Measurements from ENCODE around the gene KXD1.

Gene KXD1

GRCh38 chr19:18587962-18588610 lies 30.4 kb downstream of the KXD1 start:
- Histone ChIP-seq H3K4me2 (ENCODE audit: low read length) (peak overlapping the region; percentile 87), H3K36me3 (ENCODE audit: control insufficient read depth in 1 of 2, insufficient read depth in 2 of 2, low read length in 2 of 2) (peaks cover 4 to 6% of the 10 kb centered on the region in 2 experiments), H3K18ac (ENCODE audit: low read length) (peak overlapping the region; percentile 8), H3K4me3 (ENCODE audit: low read depth, low read length) (no peak overlapping the region), H2BK5ac (ENCODE audit: low read depth, low read length, poor library complexity) (no peak overlapping the region), H3K9ac (ENCODE audit: low read length) (no peak overlapping the region), H3K4ac (ENCODE audit: low read depth, low read length) (no peak overlapping the region), H4K8ac (ENCODE audit: low read depth, low read length) (peak overlapping the region; percentile 98), H4K91ac (ENCODE audit: low read depth, low read length) (peak overlapping the region; percentile 45), H3K23ac (ENCODE audit: low read length) (no peak overlapping the region), H3K14ac (ENCODE audit: low read length) (peak overlapping the region; percentile 24), H2BK12ac (ENCODE audit: low read length) (no peak overlapping the region), H3K79me2 (ENCODE audit: control insufficient read depth, insufficient read depth, low read length, poor library complexity) (peaks cover 6% of the 10 kb centered on the region), H2BK120ac (ENCODE audit: insufficient read depth, low read length, poor library complexity) (peak overlapping the region; percentile 17), H3K27me3 (ENCODE audit: insufficient read depth, low read length) (no peaks in the 10 kb centered on the region), H3K27ac (ENCODE audit: low read depth, low read length) (no peak overlapping the region), H2AK5ac (ENCODE audit: low read length) (no peak overlapping the region), H2AFZ (ENCODE audit: insufficient read depth, low read length, poor library complexity) (peak overlapping the region; percentile 62), H3K79me1 (ENCODE audit: low read length) (peaks cover 16% of the 10 kb centered on the region), H4K12ac (ENCODE audit: low read depth, low read length) (peak overlapping the region; percentile 92), H3K9me3 (ENCODE audit: insufficient read depth, low read depth, low read length) (peaks cover 6% of the 10 kb centered on the region), H3K4me1 (ENCODE audit: control insufficient read depth in 1 of 2, insufficient read depth in 2 of 2, low read length in 2 of 2) (peaks cover 6 to 13% of the 10 kb centered on the region in 2 experiments)
- WGBS (ENCODE audit: extremely low coverage, insufficient coverage, insufficient read length): no CpG with 5 or more reads among the region's 16 CpGs
- DNase-seq: no peak

GRCh38 chr19:18588611-18589379 lies 31.1 kb downstream of the KXD1 start, which contains the start of gene REX1BD:
REX1BD (plus strand) TSS chr19:18588798; CDS start chr19:18588802, 4 bp downstream.
- Histone ChIP-seq H3K36me3 (ENCODE audit: control insufficient read depth in 1 of 2, insufficient read depth in 2 of 2, low read length in 2 of 2) (peaks cover 4 to 6% of the 10 kb centered on the region in 2 experiments), H3K79me1 (ENCODE audit: low read length) (peaks cover 16% of the 10 kb centered on the region), H3K9ac (ENCODE audit: low read length) (peak within 1 kb of the TSS; percentile 65), H3K14ac (ENCODE audit: low read length) (peak within 1 kb of the TSS; percentile 96), H3K4me2 (ENCODE audit: low read length) (peak within 1 kb of the TSS; percentile 87), H3K23ac (ENCODE audit: low read length) (no peak within 1 kb of the TSS), H3K4me3 (ENCODE audit: low read depth, low read length) (peak within 1 kb of the TSS; percentile 84), H2BK12ac (ENCODE audit: low read length) (no peak within 1 kb of the TSS), H3K27ac (ENCODE audit: low read depth, low read length) (peak within 1 kb of the TSS; percentile 94), H2AK5ac (ENCODE audit: low read length) (peak within 1 kb of the TSS; percentile 16), H4K12ac (ENCODE audit: low read depth, low read length) (peak within 1 kb of the TSS; percentile 92), H3K4ac (ENCODE audit: low read depth, low read length) (peak within 1 kb of the TSS; percentile 88), H3K18ac (ENCODE audit: low read length) (peak within 1 kb of the TSS; percentile 84), H2BK120ac (ENCODE audit: insufficient read depth, low read length, poor library complexity) (peak within 1 kb of the TSS; percentile 87), H3K79me2 (ENCODE audit: control insufficient read depth, insufficient read depth, low read length, poor library complexity) (peaks cover 6% of the 10 kb centered on the region), H3K9me3 (ENCODE audit: insufficient read depth, low read depth, low read length) (peaks cover 6% of the 10 kb centered on the region), H2AFZ (ENCODE audit: insufficient read depth, low read length, poor library complexity) (peak within 1 kb of the TSS; percentile 86), H3K4me1 (ENCODE audit: control insufficient read depth in 1 of 2, insufficient read depth in 2 of 2, low read length in 2 of 2) (peaks cover 6 to 15% of the 10 kb centered on the region in 2 experiments), H4K8ac (ENCODE audit: low read depth, low read length) (peak within 1 kb of the TSS; percentile 98), H4K91ac (ENCODE audit: low read depth, low read length) (peak within 1 kb of the TSS; percentile 95), H3K27me3 (ENCODE audit: insufficient read depth, low read length) (no peaks in the 10 kb centered on the region), H2BK5ac (ENCODE audit: low read depth, low read length, poor library complexity) (peak within 1 kb of the TSS; percentile 86)
- DNase-seq: peak; percentile 71 to 84
- WGBS (ENCODE audit: extremely low coverage, insufficient coverage, insufficient read length): no CpG with 5 or more reads among the region's 72 CpGs

GRCh38 chr19:18589380-18590272 lies 32.0 kb downstream of the KXD1 start:
- no CpG with 5 or more reads among the region's 52 CpGs for WGBS (ENCODE audit: extremely low coverage, insufficient coverage, insufficient read length)
- H3K36me3 ChIP-seq (ENCODE audit: control insufficient read depth in 1 of 2, insufficient read depth in 2 of 2, low read length in 2 of 2): peaks cover 4 to 6% of the 10 kb centered on the region in 2 experiments

More at GRCh38 chr19:18589380-18590272, 32.0 kb downstream of the KXD1 start:
- H4K8ac ChIP-seq (ENCODE audit: low read depth, low read length): peak overlapping the region; percentile 64
- H3K14ac ChIP-seq (ENCODE audit: low read length): peak overlapping the region; percentile 6
- no peak overlapping the region for H2BK12ac ChIP-seq (ENCODE audit: low read length)
- H3K4ac ChIP-seq (ENCODE audit: low read depth, low read length): peak overlapping the region; percentile 18
- peak overlapping the region; percentile 64 for H3K9ac ChIP-seq (ENCODE audit: low read length)
- peaks cover 6% of the 10 kb centered on the region for H3K9me3 ChIP-seq (ENCODE audit: insufficient read depth, low read depth, low read length)
- H3K4me2 ChIP-seq (ENCODE audit: low read length): peak overlapping the region; percentile 87
- DNase-seq: peak; percentile 80 to 83
- peak overlapping the region; percentile 22 for H4K91ac ChIP-seq (ENCODE audit: low read depth, low read length)
- peak overlapping the region; percentile 1 for H4K12ac ChIP-seq (ENCODE audit: low read depth, low read length)
- H3K79me2 ChIP-seq (ENCODE audit: control insufficient read depth, insufficient read depth, low read length, poor library complexity): peaks cover 6% of the 10 kb centered on the region
- H3K4me3 ChIP-seq (ENCODE audit: low read depth, low read length): peak overlapping the region; percentile 84
- peaks cover 16% of the 10 kb centered on the region for H3K79me1 ChIP-seq (ENCODE audit: low read length)
- H2AK5ac ChIP-seq (ENCODE audit: low read length): peak overlapping the region; percentile 16
- H2AFZ ChIP-seq (ENCODE audit: insufficient read depth, low read length, poor library complexity): peak overlapping the region; percentile 38
- H3K23ac ChIP-seq (ENCODE audit: low read length): no peak overlapping the region
- peak overlapping the region; percentile 47 for H2BK120ac ChIP-seq (ENCODE audit: insufficient read depth, low read length, poor library complexity)
- peaks cover 8 to 17% of the 10 kb centered on the region in 2 experiments for H3K4me1 ChIP-seq (ENCODE audit: control insufficient read depth in 1 of 2, insufficient read depth in 2 of 2, low read length in 2 of 2)
- H2BK5ac ChIP-seq (ENCODE audit: low read depth, low read length, poor library complexity): peak overlapping the region; percentile 26
- peak overlapping the region; percentile 43 for H3K18ac ChIP-seq (ENCODE audit: low read length)
- H3K27me3 ChIP-seq (ENCODE audit: insufficient read depth, low read length): no peaks in the 10 kb centered on the region
- peak overlapping the region; percentile 94 for H3K27ac ChIP-seq (ENCODE audit: low read depth, low read length)

Data from trophoblast cell (in vitro differentiated cells and primary cell).